HCT116 (cell line): ENCODE measurements around the gene ITGAV. TPM values are rescaled to one million over a fixed set of nuclear protein-coding genes. Genes with fewer than 3 reads are reported as not detected.

ENCODE experiments used
- ATAC-seq: fragments of 200-7000 bp; cut with Tn5 transposase; 2 replicates; pipeline ENCODE4 v1.9.1; 2020; ENCODE audit warnings: mild to moderate bottlenecking, moderate library complexity
- BruUV-seq: library from RNA; stranded (reverse); fragments of 400-500 nt; replicated peaks from 2 replicates; lab custom pipeline; 2021; lab: Mats Ljungman, UMichigan
- CTCF ChIA-PET: fragments of 300-600 bp; sonication (Branson Sonifier 250); formaldehyde crosslinking; loops from one replicate; lab custom pipeline; 2021; ENCODE audit warnings: antibody characterized with exemption; lab: Charles Lee
- POLR2A ChIA-PET: fragments of 300-600, 350-600 bp; sonication (Branson Sonifier 250); formaldehyde crosslinking; loops from one replicate; lab custom pipeline; 2021; ENCODE audit warnings: antibody characterized with exemption; lab: Charles Lee
- RAD21 ChIA-PET, 2 experiments: fragments of 300-600 bp; sonication (Branson Sonifier 250); formaldehyde crosslinking; loops; one replicate each; lab custom pipeline; 2023; ENCODE audit warnings: low total read pairs in 2 of 2; ENCODE audit not compliant: uncharacterized antibody in 2 of 2, unreplicated experiment in 2 of 2, low non-redundant PET in 1 of 2; lab: Charles Lee
- DNase-seq: peaks from one replicate; pipeline ENCODE4 v3.0.0-alpha.2; 2010; ENCODE audit warnings: low read depth, low spot score
- H2AFZ ChIP-seq: fragments of 200-600 bp; shearing (Covaris generic), sonication (generic); 2 replicates; pipeline ENCODE4 v1.6.1; 2017; ENCODE audit warnings: low read depth, mixed run types, mixed read lengths, antibody characterized with exemption, low read length; ENCODE audit not compliant: poor library complexity, severe bottlenecking
- H3K27ac ChIP-seq: 2 replicates; pipeline ENCODE4 v1.5.1; 2012; ENCODE audit warnings: low read depth, low read length
- H3K27me3 ChIP-seq: fragments of 200-600 bp; sonication (generic); 2 replicates; pipeline ENCODE4 v1.6.1; 2016; ENCODE audit warnings: mixed run types, low read length, mixed read lengths; ENCODE audit not compliant: insufficient read depth
- H3K36me3 ChIP-seq, 2 experiments: fragments of 200-500 bp in 1 of 2; fragments of 200-600 bp in 1 of 2; sonication (Bioruptor generic) in 1 of 2; sonication (generic) in 1 of 2; 2 replicates each; pipeline versions ENCODE4 v1.5.1 to v1.6.1; 2014 to 2016; ENCODE audit warnings: low read length in 2 of 2, inconsistent platforms in 1 of 2, mixed read lengths in 1 of 2, mixed run types in 1 of 2; ENCODE audit not compliant: insufficient read depth in 2 of 2, control insufficient read depth in 1 of 2
- H3K4me1 ChIP-seq, 2 experiments: fragments of 200-600 bp in 1 of 2; sonication (generic) in 1 of 2; 2 replicates each; pipeline versions ENCODE4 v1.5.1 to v1.6.1; 2012 to 2017; ENCODE audit warnings: low read length in 2 of 2, inconsistent platforms in 1 of 2, mild to moderate bottlenecking in 1 of 2, mixed read lengths in 1 of 2, mixed run types in 1 of 2, moderate library complexity in 1 of 2; ENCODE audit not compliant: insufficient read depth in 2 of 2, control insufficient read depth in 1 of 2
- H3K4me2 ChIP-seq: fragments of 200-600 bp; sonication (generic); 2 replicates; pipeline ENCODE4 v1.6.1; 2017; ENCODE audit warnings: mixed run types, low read length, mixed read lengths
- H3K4me3 ChIP-seq, 2 experiments: fragments of 200-600 bp in 1 of 2; sonication (generic) in 1 of 2; replicated peaks in 1 of 2; 2 replicates each; pipeline ENCODE4 v1.5.1; 2011 to 2016; ENCODE audit warnings: low read length in 2 of 2, control low read depth in 1 of 2, low read depth in 1 of 2, mild to moderate bottlenecking in 1 of 2, mixed read lengths in 1 of 2, mixed run types in 1 of 2
- H3K79me2 ChIP-seq: fragments of 200-600 bp; sonication (generic); 2 replicates; pipeline ENCODE4 v1.6.1; 2017; ENCODE audit warnings: mild to moderate bottlenecking, mixed run types, low read length, moderate library complexity, mixed read lengths; ENCODE audit not compliant: insufficient read depth
- H3K9ac ChIP-seq: fragments of 200-600 bp; sonication (generic); 2 replicates; pipeline ENCODE4 v1.6.1; 2016; ENCODE audit warnings: low read length, mixed read lengths
- H3K9me2 ChIP-seq: fragments of 200-600 bp; sonication (generic), shearing (Covaris generic); 2 replicates; pipeline ENCODE4 v1.6.1; 2017; ENCODE audit warnings: mixed run types, mild to moderate bottlenecking, moderate library complexity; ENCODE audit not compliant: insufficient read depth
- H3K9me3 ChIP-seq, 2 experiments: fragments of 200-500 bp in 1 of 2; fragments of 200-600 bp in 1 of 2; sonication (Bioruptor generic) in 1 of 2; sonication (generic) in 1 of 2; 2 replicates each; pipeline ENCODE4 v1.6.1; 2014 to 2017; ENCODE audit warnings: low read length in 2 of 2, mixed read lengths in 2 of 2, inconsistent platforms in 1 of 2, low read depth in 1 of 2, mild to moderate bottlenecking in 1 of 2, mixed run types in 1 of 2, moderate library complexity in 1 of 2; ENCODE audit not compliant: control insufficient read depth in 1 of 2, insufficient read depth in 1 of 2
- H4K20me1 ChIP-seq: fragments of 200-600 bp; sonication (generic), shearing (Covaris generic); 2 replicates; pipeline ENCODE4 v1.6.1; 2017; ENCODE audit warnings: mixed run types, mild to moderate bottlenecking, moderate library complexity; ENCODE audit not compliant: insufficient read depth
- ATF3 ChIP-seq: IDR thresholded peaks from 2 replicates; pipeline ENCODE4 v1.6.1; 2012
- CBX3 ChIP-seq: IDR thresholded peaks from 2 replicates; pipeline ENCODE4 v1.6.1; 2012; ENCODE audit warnings: low read depth
- EGR1 ChIP-seq: IDR thresholded peaks from 2 replicates; pipeline ENCODE4 v1.6.1; 2012; ENCODE audit warnings: low read depth
- ELF1 ChIP-seq: IDR thresholded peaks from 2 replicates; pipeline ENCODE4 v1.6.1; 2012; ENCODE audit warnings: low read depth, borderline replicate concordance
- EZH2 ChIP-seq: fragments of 200-600 bp; sonication (generic); IDR thresholded peaks from 2 replicates; pipeline ENCODE4 v1.6.1; 2017; ENCODE audit warnings: antibody characterized with exemption, mixed run types
- FOSL1 ChIP-seq: IDR thresholded peaks from 2 replicates; pipeline ENCODE4 v1.6.1; 2012; ENCODE audit warnings: low read depth
- JUND ChIP-seq: IDR thresholded peaks from 2 replicates; pipeline ENCODE4 v1.6.1; 2012
- MAX ChIP-seq: IDR thresholded peaks from 2 replicates; pipeline ENCODE4 v1.6.1; 2012
- POLR2A ChIP-seq: IDR thresholded peaks from 2 replicates; pipeline ENCODE4 v1.7.0; 2011; ENCODE audit warnings: borderline replicate concordance; ENCODE audit not compliant: insufficient read depth, insufficient read length; ENCODE audit errors: extremely low read depth
- POLR2AphosphoS5 ChIP-seq: IDR thresholded peaks from 2 replicates; pipeline ENCODE4 v1.6.1; 2011; ENCODE audit warnings: mild to moderate bottlenecking, low read depth, low read length, moderate library complexity
- RAD21 ChIP-seq: IDR thresholded peaks from 2 replicates; pipeline ENCODE4 v1.6.1; 2012; ENCODE audit warnings: low read depth, mild to moderate bottlenecking
- SIN3A ChIP-seq: IDR thresholded peaks from 2 replicates; pipeline ENCODE4 v1.6.1; 2012; ENCODE audit warnings: low read depth
- SP1 ChIP-seq: IDR thresholded peaks from 2 replicates; pipeline ENCODE4 v1.6.1; 2012; ENCODE audit warnings: low read depth
- SRF ChIP-seq: IDR thresholded peaks from 2 replicates; pipeline ENCODE4 v1.6.1; 2012; ENCODE audit warnings: low read depth
- TCF7L2 ChIP-seq: IDR thresholded peaks from 2 replicates; pipeline ENCODE4 v1.7.0; 2011; ENCODE audit warnings: borderline replicate concordance, inconsistent platforms; ENCODE audit not compliant: insufficient read depth, insufficient read length; ENCODE audit errors: extremely low read depth
- YY1 ChIP-seq: IDR thresholded peaks from 2 replicates; pipeline ENCODE4 v1.6.1; 2011; ENCODE audit warnings: low read length, low read depth, moderate library complexity, mild to moderate bottlenecking; ENCODE audit not compliant: insufficient replicate concordance; ENCODE audit errors: extremely low read depth
- ZBTB33 ChIP-seq: IDR thresholded peaks from 2 replicates; pipeline ENCODE4 v1.6.1; 2011; ENCODE audit warnings: mild to moderate bottlenecking, low read length, moderate library complexity; ENCODE audit not compliant: insufficient replicate concordance; ENCODE audit errors: extremely low read depth
- ZNF274 ChIP-seq: fragments of 200-500 bp; sonication (Bioruptor generic); IDR thresholded peaks from 2 replicates; pipeline ENCODE4 v1.6.1; 2014; ENCODE audit warnings: mild to moderate bottlenecking, low read depth, low read length, inconsistent platforms
- intact Hi-C: fragments of 100-400 bp; cut with micrococcal nuclease; formaldehyde crosslinking; loops from 2 replicates; pipeline ENCODE4 v1.10.0; 2022
- total RNA-seq: library from RNA; stranded (reverse); gene quantifications from one replicate; pipeline ENCODE4 v1.2.1, GENCODE V29; 2021; ENCODE audit not compliant: unreplicated experiment

Gene ITGAV
- total RNA-seq, 1 experiment from 2014 or later: 36.3 TPM

GRCh38 chr2:186570604-186571003 lies 19.3 kb upstream of the ITGAV start:
- Histone ChIP-seq H3K27ac (no peak overlapping the region), H3K9me2 (no peaks in the 10 kb centered on the region), H3K79me2 (no peaks in the 10 kb centered on the region), H3K9me3 (no peaks in the 10 kb centered on the region), H4K20me1 (no peaks in the 10 kb centered on the region), H3K4me1 (peaks cover 31 to 43% of the 10 kb centered on the region in 2 experiments), H3K27me3 (no peaks in the 10 kb centered on the region), H3K36me3 (no peaks in the 10 kb centered on the region), H3K4me2 (peak overlapping the region; percentile 52), H2AFZ (peak overlapping the region; percentile 28), H3K4me3 (0 out of 4 replicates have a peak overlapping the region, but pooled peaks of 1 of the 2 experiments have one; percentile 2), H3K9ac (no peak overlapping the region)
- intact Hi-C loops: no loop called here
- DNase-seq: no peak
- no TSS peak for BruUV-seq
- ChIA-PET CTCF (no interaction called here), POLR2A (interaction anchor here (2.8 kb wide), 1 partner anchor 19 kb away, joined by 10 read pairs; the partner anchor contains the start of gene ITGAV), RAD21 (no interaction called here)
- peak; percentile 53 for ATAC-seq
- TF ChIP-seq POLR2AphosphoS5: no peak
- TF ChIP-seq POLR2A: no peak
- TF ChIP-seq EZH2: no peak
- TF ChIP-seq ZNF274: no peak
- no peak for TF ChIP-seq MAX
- TF ChIP-seq RAD21: no peak
- TF ChIP-seq SP1: no peak
- no peak for TF ChIP-seq SIN3A
- no peak for TF ChIP-seq ATF3
- TF ChIP-seq YY1: no peak
- no peak for TF ChIP-seq ZBTB33
- peak; percentile 48 for TF ChIP-seq FOSL1
- TF ChIP-seq TCF7L2: no peak
- no peak for TF ChIP-seq ELF1
- TF ChIP-seq SRF: no peak
- TF ChIP-seq JUND: 0 out of 2 replicates have a peak, but pooled peaks have one; percentile 23
- TF ChIP-seq EGR1: peak; percentile 43; the same call in 1 of the 2 replicates
- TF ChIP-seq CBX3: no peak
